Measurements from ENCODE around the gene ORMDL1.

- TF ChIP-seq CTCF (IDR thresholded peaks at IDR 0.05) (no peak), POLR2A (IDR thresholded peaks at IDR 0.05) (no peak)
These were observed 19.3 kb upstream of the ORMDL1 start for GRCh38 chr2:189803431-189803830.
